NCI-H226 (cell line): ENCODE data around the gene GCK.
A peak's percentile ranks its signal among the peaks of the same experiment; 100 is the strongest.
"Not testable (repeated sequence)": the region's sequence is repeated elsewhere in the genome, so short reads cannot be mapped to it uniquely, and the experiment has no call there.

ENCODE experiments used
- DNase-seq: peaks from one replicate; pipeline ENCODE4 v3.0.0-alpha.2; 2015

The GCK gene

GRCh38 chr7:44139311-44140010 is 49.8 kb downstream of the GCK start:
- DNase-seq = no peak

- DNase-seq = no peak
Observed at GRCh38 chr7:44138698-44139097, 50.5 kb downstream of the GCK start.

DNA sequence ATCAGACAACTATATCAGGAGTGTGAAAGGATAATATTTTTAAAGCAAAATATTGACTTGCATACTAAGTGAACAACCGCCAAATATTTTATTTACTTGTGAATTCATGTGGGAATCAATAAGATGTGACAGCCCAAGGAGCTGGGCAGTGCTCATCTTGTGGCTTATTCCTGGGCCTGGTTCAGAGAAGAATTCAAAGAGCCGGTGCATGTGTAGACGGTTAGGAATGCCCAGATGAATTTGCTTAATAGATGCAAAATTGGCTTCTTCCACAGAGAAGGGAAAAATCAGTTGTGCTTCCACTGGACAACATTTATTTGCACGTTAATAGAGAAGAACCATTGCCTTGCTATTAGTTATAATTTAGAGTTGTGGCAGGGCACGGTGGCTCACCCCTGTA is 52.5 kb downstream of the GCK start:
- DNase-seq = no peak

DNA sequence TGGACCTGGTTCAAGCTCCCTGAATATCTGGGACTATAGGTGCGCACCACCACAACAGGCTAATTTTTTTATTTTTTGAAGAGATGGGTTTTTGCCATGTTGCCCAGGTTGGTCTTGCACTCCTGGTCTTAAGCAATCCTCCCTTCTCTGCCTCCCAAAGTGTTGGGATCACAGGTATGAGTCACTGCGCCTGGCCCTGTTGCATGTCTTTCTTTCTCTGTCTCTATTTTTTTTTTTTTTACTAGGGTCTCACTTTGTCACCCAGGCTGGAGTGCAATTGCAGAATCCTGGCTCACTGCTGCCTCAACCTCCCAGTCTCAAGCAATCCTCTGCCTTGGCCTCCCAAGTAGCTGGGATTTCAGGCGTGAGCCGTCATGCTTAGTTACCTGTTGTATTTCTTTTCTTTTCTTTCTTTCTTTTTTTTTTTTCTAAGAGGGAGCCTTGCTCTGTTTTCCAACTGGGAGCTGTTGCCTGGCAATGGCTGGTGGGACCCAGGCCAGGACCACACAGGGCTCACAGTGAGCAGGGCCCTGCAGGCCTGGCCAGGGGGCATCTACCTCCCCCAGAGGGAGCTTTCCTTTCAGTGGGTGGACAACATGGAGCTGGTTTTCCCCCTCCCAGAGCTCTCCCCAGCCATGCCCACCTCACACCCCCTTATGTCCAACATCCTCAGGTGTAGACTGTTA is 54.2 kb downstream of the GCK start:
- DNase-seq = peak; percentile 46

DNA sequence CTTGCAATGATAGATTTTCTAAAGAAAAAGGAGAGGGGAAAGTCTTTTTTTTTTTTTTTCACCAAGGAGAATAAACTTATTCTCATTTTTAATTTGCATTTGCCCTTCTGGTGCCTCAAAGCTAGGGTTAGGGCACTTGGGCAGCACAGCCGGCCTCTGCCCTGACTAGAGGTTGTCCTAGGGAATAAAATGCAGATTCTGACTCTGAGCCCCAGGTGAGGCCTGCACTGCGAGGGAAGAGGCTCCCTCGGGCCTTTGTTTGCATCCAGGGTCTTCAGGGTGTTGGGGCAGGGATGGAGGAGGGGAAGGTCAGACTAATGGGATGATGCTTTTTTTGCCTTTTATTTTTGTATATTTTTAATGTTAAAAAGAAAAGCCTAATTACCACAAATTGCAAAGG is 55.9 kb downstream of the GCK start:
- DNase-seq = no peak

DNA sequence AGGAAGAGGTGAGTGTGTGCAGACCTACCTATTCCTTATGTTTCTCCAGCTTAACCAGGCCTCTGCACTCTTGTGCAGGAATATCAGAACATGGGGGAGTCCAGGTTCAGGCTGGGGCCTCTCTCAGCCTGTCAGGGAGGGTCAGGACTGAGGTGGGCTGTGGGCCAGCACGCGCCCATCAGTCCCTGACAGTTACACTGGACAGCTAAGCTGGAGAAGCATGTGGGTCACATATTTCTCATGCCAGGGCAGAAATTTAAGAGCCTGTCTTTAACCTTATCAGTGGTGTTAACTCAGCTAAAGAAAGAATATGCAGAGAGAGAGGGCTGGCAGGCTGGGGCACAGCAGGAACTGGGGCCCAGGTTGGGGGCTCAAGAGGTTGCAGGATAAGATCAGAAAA is 57.2 kb downstream of the GCK start:
- peak; percentile 95 for DNase-seq

DNA sequence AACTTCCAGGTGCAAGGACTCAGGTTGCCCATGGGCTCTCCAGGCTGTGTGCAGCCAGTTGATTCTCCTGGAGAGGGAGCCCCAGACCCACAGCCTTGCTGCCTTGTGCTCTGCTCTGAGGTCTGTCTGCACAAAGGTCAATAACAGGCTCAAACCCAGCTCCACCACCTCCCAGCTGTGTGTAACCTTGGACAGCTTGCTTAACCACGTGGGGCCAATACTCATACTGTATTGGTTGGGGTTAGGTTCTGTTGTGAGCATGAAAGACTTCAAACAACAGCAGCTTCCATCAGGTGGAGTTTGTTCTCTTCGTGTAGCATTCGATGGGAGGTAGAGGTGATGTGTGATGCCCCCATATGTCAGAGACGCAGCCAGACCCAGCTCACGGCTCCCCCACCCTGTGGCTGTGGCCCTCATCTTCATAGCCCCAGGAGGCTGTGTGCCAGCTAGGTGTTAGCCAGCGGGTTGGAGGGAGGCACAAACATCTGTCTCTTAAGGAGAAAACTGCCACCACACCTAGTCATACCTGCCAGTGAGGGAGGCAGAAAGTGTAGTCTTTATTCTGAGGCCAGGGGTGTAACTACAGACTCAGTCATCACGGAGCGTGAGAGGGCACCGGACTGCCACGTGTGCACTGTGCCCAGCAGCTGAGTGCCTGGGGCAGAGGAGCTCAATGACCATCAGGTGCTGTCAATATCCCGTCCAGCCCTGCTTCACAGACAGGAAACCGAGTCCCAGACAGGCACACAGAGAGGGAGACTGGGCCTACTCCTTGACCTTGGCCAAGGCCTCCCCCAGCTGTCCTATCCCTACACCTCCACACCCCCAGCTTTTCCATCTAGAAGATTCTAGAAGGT is 57.8 kb downstream of the GCK start:
- peak; percentile 52 for DNase-seq

GRCh38 chr7:44128721-44129582 is 60.3 kb downstream of the GCK start:
- no peak for DNase-seq

DNA sequence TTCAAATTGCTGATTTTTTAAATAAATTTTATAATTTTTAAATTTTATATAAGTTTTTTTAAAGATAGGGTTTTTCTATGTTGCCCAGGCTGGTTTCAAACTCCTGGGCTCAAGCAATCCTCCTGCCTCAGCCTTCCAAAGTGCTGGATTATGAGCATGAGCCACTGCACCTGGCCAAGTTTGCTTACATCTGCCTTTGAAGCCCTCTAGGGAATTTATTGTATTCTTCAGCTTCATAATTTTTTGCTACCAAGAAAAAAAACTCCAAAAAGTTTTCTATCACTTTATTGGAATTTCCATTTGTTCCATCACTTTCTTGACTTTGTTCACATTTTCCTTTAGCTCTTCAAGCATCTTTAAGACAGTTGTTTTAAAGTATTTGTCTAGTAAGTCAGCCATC is 62.1 kb downstream of the GCK start:
- no peak for DNase-seq

- not testable (repeated sequence) for DNase-seq
Observed at GRCh38 chr7:44126574-44126973, 62.7 kb downstream of the GCK start.

DNA sequence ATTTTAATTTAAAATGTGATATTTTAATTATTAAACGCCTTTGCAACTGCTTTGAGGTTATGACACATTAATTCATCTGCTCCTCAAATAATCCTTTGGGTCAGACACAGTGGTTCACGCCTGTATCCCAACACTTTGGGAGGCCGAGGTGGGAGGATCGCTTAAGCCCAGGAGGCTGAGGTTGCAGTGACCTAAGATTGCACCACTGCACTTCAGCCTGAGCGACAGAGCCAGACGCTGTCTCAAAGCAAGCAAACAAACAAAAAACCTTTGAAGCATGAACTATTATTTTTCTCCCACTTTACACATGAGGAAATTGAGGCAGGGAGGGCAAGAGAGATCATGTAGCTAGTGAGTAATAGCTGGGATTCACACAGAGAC is 64.4 kb downstream of the GCK start:
- DNase-seq = no peak

DNA sequence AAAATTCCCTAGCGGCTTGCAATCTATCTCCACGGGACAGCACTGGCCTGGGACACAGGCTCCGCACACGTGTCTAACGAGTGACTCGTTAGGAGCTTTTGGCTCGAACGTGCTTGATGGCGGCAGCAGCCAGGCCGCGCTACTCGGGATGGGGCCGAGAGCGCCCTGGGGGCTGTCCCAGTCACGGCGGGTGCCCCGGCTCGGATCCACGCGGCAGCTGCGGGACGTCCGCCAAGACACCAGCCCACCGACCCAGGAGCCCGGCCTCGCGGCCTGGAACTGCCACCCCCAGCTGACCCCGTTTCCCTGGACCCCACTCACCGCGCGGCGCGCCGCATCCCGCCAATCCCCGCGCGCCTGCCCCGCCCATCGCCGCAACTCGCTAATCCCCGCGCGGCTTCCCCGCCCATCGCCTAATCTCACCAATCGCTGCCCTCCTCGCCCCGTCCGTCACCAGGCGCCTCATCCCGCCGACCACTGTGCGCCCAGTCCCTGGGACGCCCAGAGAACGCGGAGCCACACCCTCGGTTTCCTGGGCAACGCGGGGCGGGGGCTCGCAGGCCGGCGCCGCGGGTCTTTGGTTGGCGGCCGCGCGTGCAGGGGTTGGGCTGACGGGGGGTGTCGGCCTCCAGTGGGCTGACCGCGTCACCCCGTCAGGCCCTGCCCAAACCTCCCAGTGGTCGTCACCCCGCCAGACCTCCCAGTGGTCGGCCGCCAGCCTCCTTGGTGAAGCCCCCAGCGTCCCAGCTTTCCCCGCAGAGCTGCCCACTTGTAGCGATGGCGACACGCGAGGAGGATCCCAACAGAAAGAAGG is 65.8 kb downstream of the GCK start, which contains the start of gene POLD2:
Gene POLD2 (minus strand): TSS at position 359 of the 814 bp plus-strand sequence. CDS start 1,495 bp downstream, outside the sequence.
- DNase-seq = peak; percentile 99

DNA sequence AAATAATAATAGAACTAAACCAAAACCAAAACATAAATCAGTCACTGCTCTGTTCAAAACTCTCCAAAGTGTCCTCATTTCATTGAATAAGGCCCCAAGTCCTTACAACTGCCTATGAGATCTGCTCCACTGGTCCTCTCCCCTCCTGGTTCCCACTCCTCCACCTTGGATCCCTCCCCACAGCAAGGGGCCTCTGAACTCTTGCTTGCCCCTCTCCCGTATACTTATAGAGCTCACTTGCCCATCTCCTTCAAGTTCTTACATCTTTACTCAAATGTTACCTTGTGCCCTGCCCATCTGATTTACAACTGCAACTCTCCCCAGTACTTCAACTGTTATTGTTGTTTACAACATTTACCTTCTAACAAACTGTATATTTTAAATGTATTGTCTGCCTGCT is 66.7 kb downstream of the GCK start:
- no peak for DNase-seq

DNA sequence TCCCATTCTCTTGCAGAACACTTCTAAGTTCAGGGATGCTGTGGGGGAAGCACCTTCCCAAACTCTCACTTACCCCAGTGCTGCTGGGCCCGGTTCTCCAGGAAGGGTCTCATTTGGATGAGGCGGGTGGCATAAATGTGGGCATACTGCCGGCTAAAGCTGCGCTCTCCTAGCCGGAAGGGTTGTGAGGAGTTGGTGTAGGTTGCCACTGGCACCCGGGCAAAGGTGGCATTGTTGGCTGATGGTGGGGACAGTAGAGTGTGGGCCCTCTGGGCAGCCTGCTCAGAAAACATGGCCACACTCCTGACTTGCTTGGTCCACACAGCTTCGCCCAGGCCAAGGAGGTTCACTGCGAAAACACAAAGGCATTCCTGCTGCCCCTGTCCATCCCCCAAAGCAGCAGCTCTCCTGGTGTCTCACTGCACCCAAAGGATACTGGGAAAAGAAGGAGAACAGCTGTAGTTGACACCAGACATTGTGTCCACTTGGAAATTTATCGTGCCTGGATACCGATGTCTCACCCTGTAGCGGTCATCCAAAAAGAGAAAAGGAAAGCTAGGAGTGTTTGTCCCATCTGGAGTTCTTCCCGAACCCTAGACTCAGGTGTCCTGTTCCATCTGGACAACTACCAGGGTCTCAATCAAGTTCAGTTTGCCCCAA is 67.3 kb downstream of the GCK start:
- DNase-seq = no peak

- DNase-seq = no peak
Observed at GRCh38 chr7:44120395-44120794, 68.8 kb downstream of the GCK start.

DNA sequence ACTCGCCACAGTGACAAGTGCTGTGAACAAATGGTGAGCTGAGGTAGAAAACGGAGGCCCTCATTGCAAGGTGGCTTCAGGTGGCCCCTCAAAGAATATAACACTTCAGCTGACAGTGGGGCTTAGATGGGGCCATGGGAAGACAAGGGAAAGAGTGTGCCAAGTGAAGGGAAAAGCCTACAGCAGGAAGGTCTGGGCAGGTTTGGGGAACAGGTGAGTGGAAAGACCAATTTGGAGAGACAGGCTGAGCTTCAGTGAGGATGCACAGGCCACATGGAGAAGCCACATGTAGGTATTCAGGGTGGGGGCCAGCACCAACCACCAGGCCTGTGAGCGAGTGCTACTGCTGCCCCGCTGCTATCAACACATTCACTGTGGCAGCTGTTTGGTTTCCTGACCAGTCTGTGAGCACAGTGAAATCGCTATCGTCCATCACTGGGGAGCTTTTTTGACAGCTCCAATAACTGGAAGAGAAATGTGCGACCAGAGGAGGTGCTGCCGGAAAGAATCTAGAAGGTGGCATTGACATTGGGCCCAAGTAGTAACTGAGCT is 69.3 kb downstream of the GCK start:
- DNase-seq = no peak

GRCh38 chr7:44117801-44118429 is 71.3 kb downstream of the GCK start:
- DNase-seq = no peak

DNA sequence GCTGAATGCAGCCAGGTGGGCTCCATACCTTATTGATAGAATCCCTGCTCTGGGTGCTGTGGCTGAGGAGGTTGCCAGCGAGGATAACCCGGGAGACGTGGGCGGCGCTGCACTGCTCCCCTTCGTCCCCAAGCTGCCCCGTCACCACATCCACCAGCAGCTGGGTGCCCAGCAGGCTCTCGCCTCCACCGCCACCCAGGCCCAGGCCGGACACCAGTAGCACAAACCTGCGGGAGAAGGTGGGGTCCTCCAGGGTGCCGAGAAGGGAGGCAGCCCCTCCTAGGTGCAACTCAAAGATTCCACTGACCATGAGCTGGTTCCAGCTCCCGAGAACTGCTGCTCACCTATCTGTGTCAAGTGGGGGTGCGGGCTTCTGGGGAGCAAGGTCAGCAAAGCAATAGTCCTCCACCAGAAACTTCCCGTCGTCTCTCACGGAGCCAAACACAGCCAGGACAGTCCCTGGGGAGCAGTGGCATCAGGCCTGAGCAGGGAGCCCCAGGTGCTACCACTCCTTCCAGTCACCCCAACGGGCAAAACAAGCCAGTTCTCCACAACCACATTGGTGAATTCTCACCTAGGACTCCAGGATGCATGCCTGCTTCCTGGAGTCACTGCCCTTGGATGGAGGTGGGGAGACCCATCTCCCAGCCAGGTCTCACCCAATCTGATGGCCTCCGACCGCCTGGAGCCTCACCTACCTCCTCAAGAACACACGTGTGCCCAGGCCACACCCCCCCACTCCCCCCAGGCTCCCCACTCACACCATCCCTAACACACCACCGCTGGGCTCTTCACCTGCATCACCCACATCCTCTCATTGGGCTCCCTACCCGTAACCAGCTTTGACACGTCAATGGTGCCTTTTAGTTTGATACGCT is 72.2 kb downstream of the GCK start:
- no peak for DNase-seq

DNA sequence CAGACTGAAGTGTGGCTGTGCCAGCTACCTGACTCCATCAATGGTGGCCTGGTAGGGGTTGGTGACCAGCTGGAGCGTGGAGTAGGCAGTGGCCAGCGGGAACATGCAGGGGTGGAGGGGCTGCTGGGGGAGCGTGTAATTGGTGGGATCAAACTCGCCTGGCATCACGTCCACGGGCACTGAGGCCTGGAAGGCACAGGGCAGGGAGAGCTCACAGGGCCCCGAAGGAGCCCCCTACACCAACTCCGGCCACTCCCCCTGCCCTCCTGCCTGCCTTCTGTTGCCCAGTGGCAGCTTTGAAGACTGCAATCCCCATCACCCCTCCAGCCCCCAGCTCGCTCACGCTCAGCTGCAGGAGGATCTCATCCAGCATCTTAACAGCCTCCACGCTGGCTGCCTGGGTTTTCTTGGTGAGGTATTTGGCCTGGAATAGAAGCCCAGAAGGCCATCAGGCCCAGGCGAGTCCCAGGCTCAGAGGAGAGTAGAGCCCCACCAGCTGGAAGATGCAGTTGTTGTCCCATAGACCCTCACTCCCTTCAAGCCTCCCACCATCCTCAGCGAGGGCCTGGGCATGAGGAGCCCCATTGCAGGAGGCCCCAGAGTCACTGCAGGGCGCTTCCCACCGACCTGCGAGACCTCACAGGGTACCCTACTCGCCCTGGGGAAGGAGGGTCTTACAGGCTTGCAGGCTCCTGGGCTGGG is 73.0 kb downstream of the GCK start:
- no peak for DNase-seq
